Measurements from ENCODE around the gene HS3ST5. TPM values are rescaled to one million over a fixed set of nuclear protein-coding genes. Genes with fewer than 3 reads are reported as not detected.

Gene HS3ST5
- total RNA-seq, 2 experiments from 2014 or later, result not detected

DNA sequence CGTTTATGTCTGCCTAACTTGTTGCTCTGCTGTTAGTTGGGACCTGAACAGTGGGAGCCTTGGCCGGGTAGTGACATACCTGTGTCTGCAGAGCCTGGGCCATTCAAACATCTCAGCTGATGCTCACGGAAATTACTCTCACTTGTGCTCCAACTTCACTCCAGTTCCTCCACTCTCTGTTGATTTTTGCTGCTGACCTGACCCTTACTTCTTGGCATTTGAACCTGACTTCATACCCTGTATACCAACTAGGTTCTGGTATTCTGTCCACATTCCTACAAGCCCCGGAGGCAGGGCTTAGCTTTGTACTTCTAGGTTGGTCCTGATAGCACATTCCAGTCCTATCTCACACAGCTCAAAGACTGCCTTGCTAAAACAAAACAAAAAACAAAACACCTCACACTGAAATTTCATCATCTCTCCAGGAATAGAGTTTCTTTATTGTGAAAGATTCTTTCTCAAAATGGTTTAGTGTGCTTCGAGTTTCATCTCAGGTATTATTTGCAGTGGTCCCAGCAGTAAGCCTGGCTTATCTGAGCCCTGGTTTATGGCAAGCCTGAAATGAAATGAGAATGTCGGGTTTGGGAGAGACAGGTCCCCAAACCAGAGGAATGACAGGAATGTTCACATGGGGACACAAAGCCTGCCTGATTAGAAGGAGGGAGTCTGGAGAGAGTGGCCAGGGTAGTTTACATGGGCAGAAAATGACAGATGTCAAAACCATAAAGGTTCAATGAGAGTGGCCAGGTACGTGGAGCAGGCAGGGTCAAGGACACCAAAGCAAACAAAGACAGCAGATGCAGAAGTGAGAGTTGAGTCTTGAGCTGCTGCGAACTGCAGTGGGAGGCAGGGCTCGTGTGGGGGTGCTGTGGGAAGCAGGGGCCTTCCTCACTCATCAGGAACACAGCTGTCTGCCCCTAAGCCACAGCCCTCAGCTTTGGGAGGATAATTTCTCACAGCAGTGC, 197.7 kb downstream of the HS3ST5 start:
- DNase-seq (no peak), ATAC-seq (no peak)
- ChIA-PET POLR2A (no interaction called here), CTCF (no interaction called here)
- TF ChIP-seq, protein P1, sequence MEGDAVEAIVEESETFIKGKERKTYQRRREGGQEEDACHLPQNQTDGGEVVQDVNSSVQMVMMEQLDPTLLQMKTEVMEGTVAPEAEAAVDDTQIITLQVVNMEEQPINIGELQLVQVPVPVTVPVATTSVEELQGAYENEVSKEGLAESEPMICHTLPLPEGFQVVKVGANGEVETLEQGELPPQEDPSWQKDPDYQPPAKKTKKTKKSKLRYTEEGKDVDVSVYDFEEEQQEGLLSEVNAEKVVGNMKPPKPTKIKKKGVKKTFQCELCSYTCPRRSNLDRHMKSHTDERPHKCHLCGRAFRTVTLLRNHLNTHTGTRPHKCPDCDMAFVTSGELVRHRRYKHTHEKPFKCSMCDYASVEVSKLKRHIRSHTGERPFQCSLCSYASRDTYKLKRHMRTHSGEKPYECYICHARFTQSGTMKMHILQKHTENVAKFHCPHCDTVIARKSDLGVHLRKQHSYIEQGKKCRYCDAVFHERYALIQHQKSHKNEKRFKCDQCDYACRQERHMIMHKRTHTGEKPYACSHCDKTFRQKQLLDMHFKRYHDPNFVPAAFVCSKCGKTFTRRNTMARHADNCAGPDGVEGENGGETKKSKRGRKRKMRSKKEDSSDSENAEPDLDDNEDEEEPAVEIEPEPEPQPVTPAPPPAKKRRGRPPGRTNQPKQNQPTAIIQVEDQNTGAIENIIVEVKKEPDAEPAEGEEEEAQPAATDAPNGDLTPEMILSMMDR (IDR thresholded peaks at IDR 0.05), result no peak
- no peak overlapping the region for H3K27ac Mint-ChIP-seq
- intact Hi-C loops (cut with micrococcal nuclease), result no loop called here
- H3K9me3 Mint-ChIP-seq, result peaks cover 7% of the 10 kb centered on the region
- no peaks in the 10 kb centered on the region for H3K36me3 Mint-ChIP-seq (ENCODE audit: low read depth)
- no peaks in the 10 kb centered on the region for H3K4me1 Mint-ChIP-seq (ENCODE audit: low read depth)
- H3K4me3 Mint-ChIP-seq, result no peak overlapping the region
- peaks cover 1% of the 10 kb centered on the region for H3K27me3 Mint-ChIP-seq

DNA sequence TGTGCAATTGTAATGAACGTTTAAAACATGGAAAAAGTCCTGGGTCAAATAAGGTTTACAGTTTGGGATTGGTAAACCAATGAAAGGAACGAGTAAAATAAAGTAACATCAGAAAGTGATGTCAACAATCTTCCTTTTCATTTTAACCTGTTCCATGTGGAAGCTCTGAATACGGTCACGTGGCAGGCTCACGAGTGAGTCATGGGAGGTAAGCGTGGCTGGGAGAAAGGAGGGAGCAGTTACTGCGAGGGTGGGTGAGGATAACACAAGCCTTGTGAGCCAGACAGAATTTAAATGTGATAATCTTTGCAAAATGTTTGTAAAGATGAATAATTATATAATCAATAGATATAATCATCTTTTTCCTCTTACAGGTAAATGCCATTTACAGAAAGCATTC, 200.6 kb downstream of the HS3ST5 start:
- peaks cover 1% of the 10 kb centered on the region for H3K27me3 Mint-ChIP-seq
- ChIA-PET CTCF (interaction anchor here (1.1 to 2.2 kb wide), 2 partner anchors 34 to 47 kb away, joined by 3 to 5 read pairs; no protein-coding TSS in a partner anchor), POLR2A (no interaction called here)
- no peak for DNase-seq
- H3K4me1 Mint-ChIP-seq (ENCODE audit: low read depth), result no peaks in the 10 kb centered on the region
- H3K4me3 Mint-ChIP-seq, result no peak overlapping the region
- no peaks in the 10 kb centered on the region for H3K36me3 Mint-ChIP-seq (ENCODE audit: low read depth)
- TF ChIP-seq, protein P1 (IDR thresholded peaks at IDR 0.05), result no peak
- intact Hi-C loops (cut with micrococcal nuclease), result no loop called here
- no peak overlapping the region for H3K27ac Mint-ChIP-seq
- peaks cover 6% of the 10 kb centered on the region for H3K9me3 Mint-ChIP-seq
- ATAC-seq, result no peak

DNA sequence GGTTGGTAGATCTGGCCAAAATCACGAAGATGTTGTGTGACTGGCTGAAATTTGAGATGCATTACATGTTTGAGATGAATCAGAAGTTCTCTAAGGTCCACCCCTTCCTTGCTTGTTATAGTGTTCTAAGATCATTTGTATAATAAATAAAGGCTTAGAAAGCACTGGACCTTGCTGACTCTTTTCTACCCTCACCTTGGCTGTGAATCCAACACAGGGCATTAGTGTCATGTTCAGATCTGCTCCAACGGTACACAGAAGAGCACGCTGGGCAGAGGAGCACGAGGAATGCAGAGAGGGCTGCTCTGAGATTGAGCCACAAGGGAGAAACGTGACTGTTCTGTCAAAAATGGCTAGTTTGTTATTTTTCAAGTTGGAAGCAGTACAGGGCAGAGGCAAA, 202.4 kb downstream of the HS3ST5 start:
- H3K27me3 Mint-ChIP-seq, result no peaks in the 10 kb centered on the region
- no peak overlapping the region for H3K27ac Mint-ChIP-seq
- ATAC-seq (no peak), DNase-seq (no peak)
- no peak overlapping the region for H3K4me3 Mint-ChIP-seq
- H3K36me3 Mint-ChIP-seq (ENCODE audit: low read depth), result no peaks in the 10 kb centered on the region
- TF ChIP-seq, protein P1 (IDR thresholded peaks at IDR 0.05), result no peak
- CTCF ChIA-PET, result no interaction called here
- intact Hi-C loops (cut with micrococcal nuclease), result no loop called here
- no peaks in the 10 kb centered on the region for H3K4me1 Mint-ChIP-seq (ENCODE audit: low read depth)
- POLR2A ChIA-PET, result no interaction called here
- no peaks in the 10 kb centered on the region for H3K9me3 Mint-ChIP-seq

DNA sequence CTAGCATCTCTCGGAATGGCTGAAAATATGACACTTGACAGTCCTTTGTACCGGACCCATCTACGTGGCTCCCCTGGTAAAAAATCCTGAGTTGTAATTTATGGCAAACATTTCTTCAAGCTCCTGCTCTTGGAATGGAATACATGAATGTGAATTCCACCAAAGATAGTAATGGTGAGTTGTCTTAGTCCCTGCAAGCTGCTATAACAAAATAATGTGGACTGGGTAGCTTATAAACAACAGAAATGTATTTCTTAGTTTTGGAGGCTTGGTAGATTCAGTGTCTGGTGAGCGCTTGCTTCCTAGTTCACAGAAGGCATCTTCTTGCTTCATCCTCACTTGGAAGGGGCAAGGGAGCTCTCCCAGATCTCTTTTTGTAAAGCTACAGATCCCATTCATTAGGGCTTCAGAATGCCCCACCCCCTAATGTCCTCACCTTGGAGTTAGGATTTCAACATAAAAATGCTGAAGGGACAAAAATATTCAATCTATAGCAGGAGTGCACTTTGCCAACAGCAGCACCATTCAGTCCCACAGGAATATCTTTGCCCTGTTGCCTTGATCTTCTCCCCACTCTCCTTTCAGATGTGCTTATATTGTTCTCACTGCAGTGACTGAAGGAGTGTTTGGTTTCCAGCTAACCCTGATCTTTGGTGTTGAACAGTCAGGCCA, 204.1 kb downstream of the HS3ST5 start:
- Mint-ChIP-seq H3K27ac (no peak overlapping the region), H3K36me3 (ENCODE audit: low read depth) (no peaks in the 10 kb centered on the region), H3K9me3 (no peaks in the 10 kb centered on the region), H3K27me3 (no peaks in the 10 kb centered on the region), H3K4me3 (no peak overlapping the region), H3K4me1 (ENCODE audit: low read depth) (no peaks in the 10 kb centered on the region)
- ATAC-seq (no peak), DNase-seq (no peak)
- intact Hi-C loops (cut with micrococcal nuclease), result no loop called here
- TF ChIP-seq, protein P1 (IDR thresholded peaks at IDR 0.05), result no peak
- ChIA-PET CTCF (no interaction called here), POLR2A (no interaction called here)

Measured in activated CD8-positive, alpha-beta T cell treated with anti-CD3 and anti-CD28 coated beads for 36 hours (primary cell).